HepG2 (cell line): ENCODE measurements around the gene ANKS6. TPM values are rescaled to one million over a fixed set of nuclear protein-coding genes. Genes with fewer than 3 reads are reported as not detected.

Experiments used
- ATAC-seq: fragments of 200-7000 bp; cut with Tn5 transposase; 3 replicates; pipeline ENCODE4 v1.9.1; 2020; ENCODE audit warnings: mild to moderate bottlenecking, moderate library complexity
- BruUV-seq: library from RNA; stranded (reverse); fragments of 400-500 nt; replicated peaks from 2 replicates; lab custom pipeline; 2021; lab: Mats Ljungman, UMichigan
- CTCF ChIA-PET: fragments of 300-600 bp; formaldehyde crosslinking; extraction: SDS; loops from one replicate; lab custom pipeline; 2021; ENCODE audit warnings: low total read pairs, inconsistent platforms, low intra/inter-chr PET ratio; lab: Yijun Ruan, JAX
- POLR2A ChIA-PET: fragments of 350-600 bp; sonication (Branson Sonifier 250); formaldehyde crosslinking; loops from one replicate; lab custom pipeline; 2020; ENCODE audit warnings: antibody characterized with exemption, inconsistent platforms; lab: Yijun Ruan, JAX
- DNase-seq: peaks from one replicate; pipeline ENCODE4 v3.0.0-alpha.2; 2015; ENCODE audit warnings: low spot score
- FAIRE-seq: peaks from 3 replicates; lab custom pipeline; 2011; peaks lifted over from hg19 to GRCh38; lab: Jason Lieb, UNC
- H2AFZ ChIP-seq: one replicate; pipeline ENCODE4 v1.6.1; 2011; ENCODE audit warnings: low read length, inconsistent platforms
- H3K27ac ChIP-seq: fragments of 300-600 bp; 3 replicates; pipeline ENCODE4 v1.8.0; 2011; ENCODE audit warnings: mixed run types, mild to moderate bottlenecking, mixed read lengths, low read length, inconsistent platforms; ENCODE audit not compliant: insufficient read depth; ENCODE audit errors: extremely low read length
- H3K27me3 ChIP-seq, 2 experiments: fragments of 200-600 bp in 1 of 2; 2 replicates in 1 of 2; 3 replicates in 1 of 2; pipeline versions ENCODE4 v1.6.0 to v1.8.0; 2011; ENCODE audit warnings: low read length in 2 of 2, mild to moderate bottlenecking in 2 of 2, moderate library complexity in 2 of 2, inconsistent platforms in 1 of 2; ENCODE audit not compliant: insufficient read depth in 2 of 2, control insufficient read depth in 1 of 2
- H3K36me3 ChIP-seq, 2 experiments: fragments of 200-600 bp in 1 of 2; replicated peaks in 1 of 2; 2 replicates in 1 of 2; 3 replicates in 1 of 2; pipeline versions ENCODE4 v1.5.1 to v1.8.0; 2011; ENCODE audit warnings: low read length in 2 of 2, inconsistent platforms in 1 of 2; ENCODE audit not compliant: insufficient read depth in 2 of 2, control insufficient read depth in 1 of 2
- H3K4me1 ChIP-seq: 2 replicates; pipeline ENCODE4 v1.5.1; 2012; ENCODE audit warnings: low read length, inconsistent platforms; ENCODE audit not compliant: insufficient read depth
- H3K4me2 ChIP-seq: 2 replicates; pipeline ENCODE4 v1.6.0; 2011; ENCODE audit warnings: low read depth, low read length, inconsistent platforms
- H3K4me3 ChIP-seq, 3 experiments: fragments of 200-600 bp in 1 of 3; sonication (generic), shearing (Covaris generic) in 1 of 3; replicated peaks in 1 of 3; 2 replicates each; pipeline ENCODE4 v1.5.1; 2011 to 2016; ENCODE audit warnings: low read length in 3 of 3, inconsistent platforms in 2 of 3, low read depth in 2 of 3, mild to moderate bottlenecking in 2 of 3, control low read depth in 1 of 3, mixed read lengths in 1 of 3; ENCODE audit not compliant: insufficient read depth in 1 of 3
- H3K79me2 ChIP-seq: one replicate; pipeline ENCODE4 v1.6.1; 2011; ENCODE audit warnings: low read length, inconsistent platforms; ENCODE audit not compliant: insufficient read depth
- H3K9ac ChIP-seq: 2 replicates; pipeline ENCODE4 v1.6.0; 2011; ENCODE audit warnings: mild to moderate bottlenecking, low read depth, low read length, inconsistent platforms; ENCODE audit not compliant: insufficient read depth
- H3K9me3 ChIP-seq: 2 replicates; pipeline ENCODE4 v1.5.1; 2012; ENCODE audit warnings: mild to moderate bottlenecking, low read length
- H4K20me1 ChIP-seq: 2 replicates; pipeline ENCODE4 v1.6.0; 2011; ENCODE audit warnings: inconsistent platforms, mild to moderate bottlenecking, low read length, moderate library complexity; ENCODE audit not compliant: insufficient read depth
- CBFB ChIP-seq: sonication (generic); formaldehyde crosslinking; IDR thresholded peaks from 2 replicates; pipeline ENCODE4 v1.4.0; 2020; ENCODE audit warnings: missing genetic modification reagents
- ELF1 ChIP-seq: sonication (generic); formaldehyde crosslinking; IDR thresholded peaks from 2 replicates; pipeline ENCODE4 v1.4.0; 2020; ENCODE audit warnings: missing genetic modification reagents
- EP300 ChIP-seq, 3 experiments: sonication (generic) in 1 of 3; formaldehyde crosslinking in 1 of 3; IDR thresholded peaks; 2 replicates each; pipeline versions ENCODE4 v1.5.1 to v1.6.1; 2011 to 2020; ENCODE audit warnings: low read depth in 2 of 3, low read length in 2 of 3, borderline replicate concordance in 1 of 3, improper control_type of control experiment in 1 of 3, mild to moderate bottlenecking in 1 of 3, missing genetic modification reagents in 1 of 3, moderate library complexity in 1 of 3
- GZF1 ChIP-seq: sonication (generic); formaldehyde crosslinking; IDR thresholded peaks from 2 replicates; pipeline ENCODE4 v1.5.1; 2020; ENCODE audit warnings: mild to moderate bottlenecking, missing genetic modification reagents
- HNRNPH1 ChIP-seq: fragments of 200-400 bp; formaldehyde crosslinking; optimal IDR thresholded peaks from 2 replicates; pipeline ENCODE3; 2017; ENCODE audit warnings: mild to moderate bottlenecking, low read depth, low read length
- MTA3 ChIP-seq: sonication (generic); formaldehyde crosslinking; IDR thresholded peaks from 2 replicates; pipeline ENCODE4 v1.4.0; 2020; ENCODE audit warnings: missing genetic modification reagents
- NFKBIZ ChIP-seq: IDR thresholded peaks from 2 replicates; pipeline ENCODE4 v1.6.1; 2018; ENCODE audit warnings: missing genetic modification reagents, missing compliant biosample characterization
- NFYC ChIP-seq: IDR thresholded peaks from 2 replicates; pipeline ENCODE4 v1.6.1; 2016; ENCODE audit warnings: missing genetic modification reagents, missing compliant biosample characterization
- RBFOX2 ChIP-seq: fragments of 200-400 bp; formaldehyde crosslinking; IDR thresholded peaks from 2 replicates; pipeline ENCODE4 v1.6.1; 2017; ENCODE audit warnings: low read depth, mild to moderate bottlenecking, low read length
- ZBTB1 ChIP-seq: sonication (generic); formaldehyde crosslinking; IDR thresholded peaks from 2 replicates; pipeline ENCODE4 v1.4.0; 2020; ENCODE audit warnings: missing genetic modification reagents, borderline replicate concordance
- ZNF318 ChIP-seq: sonication (generic); formaldehyde crosslinking; IDR thresholded peaks from 2 replicates; pipeline ENCODE4 v1.4.0; 2020; ENCODE audit warnings: mild to moderate bottlenecking, missing genetic modification reagents
- ZNF549 ChIP-seq: sonication (generic); formaldehyde crosslinking; IDR thresholded peaks from 2 replicates; pipeline ENCODE4 v1.5.0; 2020; ENCODE audit warnings: missing genetic modification reagents
- ZNF569 ChIP-seq: sonication (generic); formaldehyde crosslinking; IDR thresholded peaks from 2 replicates; pipeline ENCODE4 v1.5.0; 2020; ENCODE audit warnings: mild to moderate bottlenecking, missing genetic modification reagents, moderate library complexity, borderline replicate concordance
- ZNF629 ChIP-seq: sonication (generic); formaldehyde crosslinking; conservative IDR thresholded peaks from 2 replicates; pipeline ENCODE4 v1.5.0; 2020; ENCODE audit warnings: missing genetic modification reagents
- ZNF746 ChIP-seq: sonication (generic); formaldehyde crosslinking; IDR thresholded peaks from 2 replicates; pipeline ENCODE4 v1.8.0; 2022; ENCODE audit warnings: mild to moderate bottlenecking, missing genetic modification reagents
- WGBS: methylation state at CpG from one replicate; pipeline ENCODE4 v1.1.6; 2017; ENCODE audit warnings: low lambda C conversion rate; 5-methylcytosine and 5-hydroxymethylcytosine counted together
- in situ Hi-C: cut with HindIII; loops from 2 replicates; pipeline ENCODE4 v1.10.0; 2017; ENCODE audit warnings: low pct_unique_long_range_greater_than_20kb; ENCODE audit not compliant: extremely low pct_ligation_motif_present
- intact Hi-C: fragments of 100-400 bp; cut with micrococcal nuclease; formaldehyde crosslinking; loops from one replicate; pipeline ENCODE4 v1.10.0; 2022; ENCODE audit not compliant: unreplicated experiment
- polyA plus RNA-seq, 8 experiments: library from polyadenylated mRNA; depleted of rRNA in 3 of 8; stranded (reverse) in 7 of 8; unstranded in 1 of 8; fragments of >200 nt; fragmentation: Illumina TruSeq in 4 of 8; extraction: Trizol in 4 of 8; gene quantifications; 2 replicates each; pipeline versions ENCODE4 v1.2.1 to v1.2.3, GENCODE V29; 2011 to 2016; ENCODE audit warnings: low read depth in 4 of 8, missing spikeins in 1 of 8, mixed read lengths in 1 of 8; ENCODE audit not compliant: insufficient read depth in 1 of 8
- total RNA-seq, 5 experiments: library from RNA; depleted of rRNA; stranded (reverse); fragments of >200 nt; fragmentation: Illumina TruSeq; extraction: Trizol; gene quantifications; 2 replicates each; pipeline ENCODE4 v1.2.3, GENCODE V29; 2016; ENCODE audit warnings: low read depth in 1 of 5
- TF ChIP-seq, protein P1 (sequence below): sonication (generic); formaldehyde crosslinking; IDR thresholded peaks from 2 replicates; pipeline ENCODE4 v1.8.1; 2023; ENCODE audit warnings: missing genetic modification reagents, mild to moderate bottlenecking, borderline replicate concordance
- TF ChIP-seq, protein P2 (sequence below): IDR thresholded peaks from 2 replicates; pipeline ENCODE4 v1.6.1; 2016

Gene ANKS6
- total and polyA plus RNA-seq, 2 of the 13 experiments (the other 11 are each of a cell fraction or from before 2014, with no cell fraction given), result 8.8 to 10.7 TPM

DNA sequence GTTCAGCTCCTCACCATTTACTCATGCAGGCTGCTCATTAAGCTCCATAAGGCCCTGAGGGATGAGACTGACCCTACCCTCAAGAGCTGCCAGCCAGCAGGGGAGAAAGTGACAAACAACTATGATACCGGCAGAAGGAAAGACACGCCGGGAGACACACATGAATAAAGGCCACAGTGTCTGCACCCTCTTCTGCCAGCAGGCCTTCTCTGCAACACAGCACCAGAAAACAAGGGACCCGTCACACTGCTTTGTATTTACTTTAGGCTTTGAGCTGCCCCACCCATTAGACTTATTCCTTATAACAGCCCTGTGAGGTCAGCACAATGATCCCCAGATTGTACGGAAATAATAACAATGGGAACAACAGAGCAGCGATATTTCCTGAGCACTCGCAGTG, 94.8 kb downstream of the ANKS6 start:
- no peak overlapping the region for H3K4me2 ChIP-seq
- ChIA-PET CTCF (no interaction called here), POLR2A (no interaction called here)
- ATAC-seq, result peak; percentile 64
- no peaks in the 10 kb centered on the region for H3K36me3 ChIP-seq
- intact Hi-C loops (no loop called here), in situ Hi-C loops (loop anchor here (10.0 kb wide), 1 partner anchor 387 kb away; no protein-coding TSS in a partner anchor)
- H3K9me3 ChIP-seq, result no peaks in the 10 kb centered on the region
- DNase-seq, result peak; percentile 8
- WGBS, result 71% methylated on average over 3 of the region's 7 CpGs
- BruUV-seq, result no TSS peak
- no peak for FAIRE-seq
- no peak overlapping the region for H3K9ac ChIP-seq
- no peaks in the 10 kb centered on the region for H3K79me2 ChIP-seq
- TF ChIP-seq NFYC (CRISPR knock-in tag) (no peak), CBFB (no peak), ZNF569 (no peak), ZNF549 (CRISPR knock-in tag) (no peak), ZBTB1 (CRISPR knock-in tag) (no peak), HNRNPH1 (no peak), NFKBIZ (CRISPR knock-in tag) (no peak), MTA3 (CRISPR knock-in tag) (no peak), ZNF318 (CRISPR knock-in tag) (no peak), GZF1 (CRISPR knock-in tag) (no peak), EP300 (IDR thresholded peaks at IDR 0.05; ENCODE audit: low read depth in 2 of 2, low read length in 2 of 2) (no peak), EP300 (CRISPR knock-in tag; IDR thresholded peaks at IDR 0.05; ENCODE audit: borderline replicate concordance) (no peak), ELF1 (no peak), ZNF746 (CRISPR knock-in tag) (no peak), ZNF629 (no peak), RBFOX2 (no peak)
- TF ChIP-seq, protein P1, sequence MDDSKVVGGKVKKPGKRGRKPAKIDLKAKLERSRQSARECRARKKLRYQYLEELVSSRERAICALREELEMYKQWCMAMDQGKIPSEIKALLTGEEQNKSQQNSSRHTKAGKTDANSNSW, result no peak
- TF ChIP-seq, protein P2, sequence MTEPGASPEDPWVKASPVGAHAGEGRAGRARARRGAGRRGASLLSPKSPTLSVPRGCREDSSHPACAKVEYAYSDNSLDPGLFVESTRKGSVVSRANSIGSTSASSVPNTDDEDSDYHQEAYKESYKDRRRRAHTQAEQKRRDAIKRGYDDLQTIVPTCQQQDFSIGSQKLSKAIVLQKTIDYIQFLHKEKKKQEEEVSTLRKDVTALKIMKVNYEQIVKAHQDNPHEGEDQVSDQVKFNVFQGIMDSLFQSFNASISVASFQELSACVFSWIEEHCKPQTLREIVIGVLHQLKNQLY, result no peak
- H2AFZ ChIP-seq, result no peak overlapping the region
- no peaks in the 10 kb centered on the region for H4K20me1 ChIP-seq
- no peak overlapping the region for H3K4me3 ChIP-seq
- no peak overlapping the region for H3K27ac ChIP-seq
- peaks cover 0 to 28% of the 10 kb centered on the region in 2 experiments; a peak in 3 of 5 replicates for H3K27me3 ChIP-seq
- peaks cover 20% of the 10 kb centered on the region for H3K4me1 ChIP-seq
